ENCODE measurements around the gene ZNHIT3. TPM values are rescaled to one million over a fixed set of nuclear protein-coding genes. Genes with fewer than 3 reads are reported as not detected.

Gene ZNHIT3
- total and polyA plus RNA-seq, 2 of the 13 experiments (the other 11 are each of a cell fraction or from before 2014, with no cell fraction given): 66.6 to 77.4 TPM

DNA sequence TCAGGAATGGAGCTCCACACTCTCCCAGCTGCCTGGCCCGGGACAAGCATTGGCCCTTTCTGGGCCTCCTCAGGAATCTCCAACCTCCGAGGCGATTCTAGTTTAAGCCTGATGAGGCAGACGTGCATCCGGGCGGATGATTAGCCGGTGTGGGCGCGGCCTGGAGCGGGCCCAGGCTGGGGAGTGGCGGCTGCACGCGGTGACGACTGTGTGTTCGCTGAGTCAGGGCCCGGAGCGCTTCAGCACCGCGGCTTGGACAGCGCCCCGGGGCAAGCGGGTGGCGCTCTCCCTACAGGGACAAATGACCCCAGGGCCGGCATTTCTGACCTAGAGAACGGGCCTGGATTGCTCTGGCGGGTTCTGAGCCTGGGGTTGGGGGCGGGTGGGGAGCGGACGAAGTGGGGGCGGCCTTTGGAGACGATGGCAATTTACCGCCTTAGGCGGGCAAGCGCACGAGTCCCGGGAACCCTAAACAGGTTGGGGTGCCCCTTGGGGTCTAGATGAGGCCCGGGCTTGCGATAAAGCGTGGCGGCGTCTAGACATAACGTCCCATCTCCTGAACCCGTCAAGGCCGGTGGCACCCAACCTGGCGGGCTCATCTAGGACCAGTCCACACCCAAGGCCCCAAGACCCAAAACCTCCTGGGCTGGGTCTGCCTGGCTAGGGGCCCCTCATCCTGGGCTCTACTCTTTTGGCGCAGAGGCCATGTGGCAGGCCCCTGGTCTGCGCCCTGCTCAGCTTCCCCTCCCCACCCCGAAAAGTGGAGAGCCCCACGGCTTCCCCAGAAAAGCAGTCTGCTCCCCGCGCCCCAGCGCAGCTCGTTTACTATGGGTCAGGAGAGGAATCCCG lies 22.3 kb upstream of the ZNHIT3 start (continued):
- TF ChIP-seq ZBTB20 (CRISPR knock-in tag; IDR thresholded peaks at IDR 0.05; ENCODE audit: borderline replicate concordance, low read depth) (no peak), ZNF468 (CRISPR knock-in tag; IDR thresholded peaks at IDR 0.05) (no peak), SETDB1 (CRISPR knock-in tag; IDR thresholded peaks at IDR 0.05; ENCODE audit: borderline replicate concordance) (no peak), ZNF724P (CRISPR knock-in tag; IDR thresholded peaks at IDR 0.05; ENCODE audit: borderline replicate concordance) (no peak), KLF9 (CRISPR knock-in tag; IDR thresholded peaks at IDR 0.05; ENCODE audit: low read depth) (no peak), ZFP37 (CRISPR knock-in tag; IDR thresholded peaks at IDR 0.05; ENCODE audit: borderline replicate concordance) (0 out of 2 replicates have a peak, but pooled peaks have one; percentile 55), HIVEP1 (CRISPR knock-in tag; IDR thresholded peaks at IDR 0.05) (no peak), PHF20 (CRISPR knock-in tag; IDR thresholded peaks at IDR 0.05) (no peak), RARA (CRISPR knock-in tag; IDR thresholded peaks at IDR 0.05) (peak; percentile 47; the same call in 1 of the 2 replicates), KDM6A (CRISPR knock-in tag; IDR thresholded peaks at IDR 0.05; ENCODE audit: low read depth) (no peak), FOXO1 (CRISPR knock-in tag; IDR thresholded peaks at IDR 0.05) (0 out of 2 replicates have a peak, but pooled peaks have one; percentile 16), MBD4 (IDR thresholded peaks at IDR 0.05; ENCODE audit: borderline replicate concordance, low read length) (no peak), SUZ12 (IDR thresholded peaks at IDR 0.05; ENCODE audit: low read depth, low read length) (no peak), NCOR1 (IDR thresholded peaks at IDR 0.05; ENCODE audit: borderline replicate concordance, low read length) (no peak)
- TF ChIP-seq, protein P1, sequence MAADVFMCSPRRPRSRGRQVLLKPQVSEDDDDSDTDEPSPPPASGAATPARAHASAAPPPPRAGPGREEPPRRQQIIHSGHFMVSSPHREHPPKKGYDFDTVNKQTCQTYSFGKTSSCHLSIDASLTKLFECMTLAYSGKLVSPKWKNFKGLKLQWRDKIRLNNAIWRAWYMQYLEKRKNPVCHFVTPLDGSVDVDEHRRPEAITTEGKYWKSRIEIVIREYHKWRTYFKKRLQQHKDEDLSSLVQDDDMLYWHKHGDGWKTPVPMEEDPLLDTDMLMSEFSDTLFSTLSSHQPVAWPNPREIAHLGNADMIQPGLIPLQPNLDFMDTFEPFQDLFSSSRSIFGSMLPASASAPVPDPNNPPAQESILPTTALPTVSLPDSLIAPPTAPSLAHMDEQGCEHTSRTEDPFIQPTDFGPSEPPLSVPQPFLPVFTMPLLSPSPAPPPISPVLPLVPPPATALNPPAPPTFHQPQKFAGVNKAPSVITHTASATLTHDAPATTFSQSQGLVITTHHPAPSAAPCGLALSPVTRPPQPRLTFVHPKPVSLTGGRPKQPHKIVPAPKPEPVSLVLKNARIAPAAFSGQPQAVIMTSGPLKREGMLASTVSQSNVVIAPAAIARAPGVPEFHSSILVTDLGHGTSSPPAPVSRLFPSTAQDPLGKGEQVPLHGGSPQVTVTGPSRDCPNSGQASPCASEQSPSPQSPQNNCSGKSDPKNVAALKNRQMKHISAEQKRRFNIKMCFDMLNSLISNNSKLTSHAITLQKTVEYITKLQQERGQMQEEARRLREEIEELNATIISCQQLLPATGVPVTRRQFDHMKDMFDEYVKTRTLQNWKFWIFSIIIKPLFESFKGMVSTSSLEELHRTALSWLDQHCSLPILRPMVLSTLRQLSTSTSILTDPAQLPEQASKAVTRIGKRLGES (CRISPR knock-in tag; IDR thresholded peaks at IDR 0.05; ENCODE audit: borderline replicate concordance): peak; percentile 39; the same call in 1 of the 2 replicates
- TF ChIP-seq, protein P2, sequence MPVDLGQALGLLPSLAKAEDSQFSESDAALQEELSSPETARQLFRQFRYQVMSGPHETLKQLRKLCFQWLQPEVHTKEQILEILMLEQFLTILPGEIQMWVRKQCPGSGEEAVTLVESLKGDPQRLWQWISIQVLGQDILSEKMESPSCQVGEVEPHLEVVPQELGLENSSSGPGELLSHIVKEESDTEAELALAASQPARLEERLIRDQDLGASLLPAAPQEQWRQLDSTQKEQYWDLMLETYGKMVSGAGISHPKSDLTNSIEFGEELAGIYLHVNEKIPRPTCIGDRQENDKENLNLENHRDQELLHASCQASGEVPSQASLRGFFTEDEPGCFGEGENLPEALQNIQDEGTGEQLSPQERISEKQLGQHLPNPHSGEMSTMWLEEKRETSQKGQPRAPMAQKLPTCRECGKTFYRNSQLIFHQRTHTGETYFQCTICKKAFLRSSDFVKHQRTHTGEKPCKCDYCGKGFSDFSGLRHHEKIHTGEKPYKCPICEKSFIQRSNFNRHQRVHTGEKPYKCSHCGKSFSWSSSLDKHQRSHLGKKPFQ (CRISPR knock-in tag; IDR thresholded peaks at IDR 0.05; ENCODE audit: insufficient replicate concordance): no peak
- TF ChIP-seq, protein P3, sequence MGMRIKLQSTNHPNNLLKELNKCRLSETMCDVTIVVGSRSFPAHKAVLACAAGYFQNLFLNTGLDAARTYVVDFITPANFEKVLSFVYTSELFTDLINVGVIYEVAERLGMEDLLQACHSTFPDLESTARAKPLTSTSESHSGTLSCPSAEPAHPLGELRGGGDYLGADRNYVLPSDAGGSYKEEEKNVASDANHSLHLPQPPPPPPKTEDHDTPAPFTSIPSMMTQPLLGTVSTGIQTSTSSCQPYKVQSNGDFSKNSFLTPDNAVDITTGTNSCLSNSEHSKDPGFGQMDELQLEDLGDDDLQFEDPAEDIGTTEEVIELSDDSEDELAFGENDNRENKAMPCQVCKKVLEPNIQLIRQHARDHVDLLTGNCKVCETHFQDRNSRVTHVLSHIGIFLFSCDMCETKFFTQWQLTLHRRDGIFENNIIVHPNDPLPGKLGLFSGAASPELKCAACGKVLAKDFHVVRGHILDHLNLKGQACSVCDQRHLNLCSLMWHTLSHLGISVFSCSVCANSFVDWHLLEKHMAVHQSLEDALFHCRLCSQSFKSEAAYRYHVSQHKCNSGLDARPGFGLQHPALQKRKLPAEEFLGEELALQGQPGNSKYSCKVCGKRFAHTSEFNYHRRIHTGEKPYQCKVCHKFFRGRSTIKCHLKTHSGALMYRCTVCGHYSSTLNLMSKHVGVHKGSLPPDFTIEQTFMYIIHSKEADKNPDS (CRISPR knock-in tag; IDR thresholded peaks at IDR 0.05): no peak
- TF ChIP-seq, protein P4, sequence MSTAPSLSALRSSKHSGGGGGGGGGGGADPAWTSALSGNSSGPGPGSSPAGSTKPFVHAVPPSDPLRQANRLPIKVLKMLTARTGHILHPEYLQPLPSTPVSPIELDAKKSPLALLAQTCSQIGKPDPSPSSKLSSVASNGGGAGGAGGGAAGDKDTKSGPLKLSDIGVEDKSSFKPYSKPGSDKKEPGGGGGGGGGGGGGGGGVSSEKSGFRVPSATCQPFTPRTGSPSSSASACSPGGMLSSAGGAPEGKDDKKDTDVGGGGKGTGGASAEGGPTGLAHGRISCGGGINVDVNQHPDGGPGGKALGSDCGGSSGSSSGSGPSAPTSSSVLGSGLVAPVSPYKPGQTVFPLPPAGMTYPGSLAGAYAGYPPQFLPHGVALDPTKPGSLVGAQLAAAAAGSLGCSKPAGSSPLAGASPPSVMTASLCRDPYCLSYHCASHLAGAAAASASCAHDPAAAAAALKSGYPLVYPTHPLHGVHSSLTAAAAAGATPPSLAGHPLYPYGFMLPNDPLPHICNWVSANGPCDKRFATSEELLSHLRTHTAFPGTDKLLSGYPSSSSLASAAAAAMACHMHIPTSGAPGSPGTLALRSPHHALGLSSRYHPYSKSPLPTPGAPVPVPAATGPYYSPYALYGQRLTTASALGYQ (CRISPR knock-in tag; IDR thresholded peaks at IDR 0.05): 0 out of 2 replicates have a peak, but pooled peaks have one; percentile 25
- TF ChIP-seq, protein P5, sequence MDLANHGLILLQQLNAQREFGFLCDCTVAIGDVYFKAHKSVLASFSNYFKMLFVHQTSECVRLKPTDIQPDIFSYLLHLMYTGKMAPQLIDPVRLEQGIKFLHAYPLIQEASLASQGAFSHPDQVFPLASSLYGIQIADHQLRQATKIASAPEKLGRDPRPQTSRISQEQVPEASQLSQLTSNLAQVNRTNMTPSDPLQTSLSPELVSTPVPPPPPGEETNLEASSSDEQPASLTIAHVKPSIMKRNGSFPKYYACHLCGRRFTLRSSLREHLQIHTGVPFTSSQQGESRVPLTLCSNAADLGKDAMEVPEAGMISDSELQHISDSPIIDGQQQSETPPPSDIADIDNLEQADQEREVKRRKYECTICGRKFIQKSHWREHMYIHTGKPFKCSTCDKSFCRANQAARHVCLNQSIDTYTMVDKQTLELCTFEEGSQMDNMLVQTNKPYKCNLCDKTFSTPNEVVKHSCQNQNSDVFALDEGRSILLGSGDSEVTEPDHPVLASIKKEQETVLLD (CRISPR knock-in tag; IDR thresholded peaks at IDR 0.05; ENCODE audit: low read depth): no peak
